ENCODE results near the gene NUCKS1.

NUCKS1 gene

GRCh38 chr1:205766570-205766969, 16.6 kb upstream of the NUCKS1 start:
- ChIA-PET POLR2A (interaction anchor here (1.0 to 1.1 kb wide), 2 partner anchors 9 to 17 kb away, joined by 3 to 4 read pairs; partner anchors contain the start of gene RAB29), CTCF (interaction anchor here (1.0 to 1.8 kb wide), 3 partner anchors 25 to 211 kb away, joined by 3 to 7 read pairs (median 4); no protein-coding TSS in a partner anchor)
- no peak for DNase-seq (ENCODE audit: low read depth, low spot score)
- no peak overlapping the region for H3K4me3 ChIP-seq (ENCODE audit: low read depth, low read length)
- no peak for TF ChIP-seq CTCF (IDR thresholded peaks at IDR 0.05; ENCODE audit: insufficient read depth, low read length, missing control alignments)

- POLR2A ChIA-PET = interaction anchor here (1.0 to 1.1 kb wide), 2 partner anchors 9 to 17 kb away, joined by 3 to 4 read pairs; partner anchors contain the start of gene RAB29
- CTCF ChIA-PET = interaction anchor here (0.7 to 1.8 kb wide), 6 partner anchors 26 to 211 kb away, joined by 3 to 7 read pairs (median 4); no protein-coding TSS in a partner anchor
- no peak for DNase-seq (ENCODE audit: low read depth, low spot score)
- H3K4me3 ChIP-seq (ENCODE audit: low read depth, low read length) = no peak overlapping the region
- TF ChIP-seq CTCF (IDR thresholded peaks at IDR 0.05; ENCODE audit: insufficient read depth, low read length, missing control alignments) = no peak
Observed at GRCh38 chr1:205766038-205766437, 16.1 kb upstream of the NUCKS1 start.

GRCh38 chr1:205764578-205764977, 14.6 kb upstream of the NUCKS1 start:
- TF ChIP-seq CTCF (IDR thresholded peaks at IDR 0.05; ENCODE audit: insufficient read depth, low read length, missing control alignments) = no peak
- ChIA-PET CTCF (interaction anchor here (1.3 to 1.8 kb wide), 2 partner anchors 143 to 213 kb away, joined by 3 to 7 read pairs; no protein-coding TSS in a partner anchor), POLR2A (no interaction called here)
- no peak overlapping the region for H3K4me3 ChIP-seq (ENCODE audit: low read depth, low read length)
- DNase-seq (ENCODE audit: low read depth, low spot score) = no peak

- ChIA-PET CTCF (interaction anchor here (1.1 kb wide), 1 partner anchor 213 kb away, joined by 3 read pairs; no protein-coding TSS in a partner anchor), POLR2A (no interaction called here)
- H3K4me3 ChIP-seq (ENCODE audit: low read depth, low read length) = no peak overlapping the region
- no peak for TF ChIP-seq CTCF (IDR thresholded peaks at IDR 0.05; ENCODE audit: insufficient read depth, low read length, missing control alignments)
- DNase-seq (ENCODE audit: low read depth, low spot score) = no peak
Observed at GRCh38 chr1:205763980-205764379, 14.0 kb upstream of the NUCKS1 start.

GRCh38 chr1:205760606-205761005, 10.6 kb upstream of the NUCKS1 start:
- DNase-seq (ENCODE audit: low read depth, low spot score) = no peak
- H3K4me3 ChIP-seq (ENCODE audit: low read depth, low read length) = no peak overlapping the region
- no peak for TF ChIP-seq CTCF (IDR thresholded peaks at IDR 0.05; ENCODE audit: insufficient read depth, low read length, missing control alignments)
- CTCF ChIA-PET = interaction anchor here (1.6 to 1.8 kb wide), 2 partner anchors 9 to 10 kb away, joined by 3 to 5 read pairs; no protein-coding TSS in a partner anchor
- POLR2A ChIA-PET = interaction anchor here (0.6 to 1.2 kb wide), 2 partner anchors 12 to 15 kb away, joined by 3 to 6 read pairs; no protein-coding TSS in a partner anchor

GRCh38 chr1:205756552-205756951, 6.6 kb upstream of the NUCKS1 start:
- no peak for TF ChIP-seq CTCF (IDR thresholded peaks at IDR 0.05; ENCODE audit: insufficient read depth, low read length, missing control alignments)
- H3K4me3 ChIP-seq (ENCODE audit: low read depth, low read length) = no peak overlapping the region
- POLR2A ChIA-PET = no interaction called here
- DNase-seq (ENCODE audit: low read depth, low spot score) = no peak
- CTCF ChIA-PET = no interaction called here
